Stimulated activated CD8-positive, alpha-beta memory T cell treated with anti-CD3 and anti-CD28 coated beads, Interleukin-7, amount 100 ng/mL, for 48 hours (primary cell): ENCODE results near the gene FTSJ1.
"Not testable (repeated sequence)": the region's sequence is repeated elsewhere in the genome, so short reads cannot be mapped to it uniquely, and the experiment has no call there.

ENCODE experiments used
- DNase-seq, 2 donors: peaks; one replicate each; pipeline ENCODE4 v3.0.0-alpha.2; 2020; ENCODE audit warnings: low read depth in 1 of 2; ENCODE audit errors: extremely low read depth in 1 of 2

Gene FTSJ1

GRCh38 chrX:48520976-48521352, 45.0 kb downstream of the FTSJ1 start:
- no peak for DNase-seq

GRCh38 chrX:48521353-48522243, 45.6 kb downstream of the FTSJ1 start, which contains the start of gene EBP:
EBP (plus strand) TSS chrX:48521808; CDS start chrX:48523772, 1,964 bp downstream.
- DNase-seq, result peak; percentile 81 to 93

- no peak for DNase-seq
Measured at GRCh38 chrX:48522291-48522690, 46.3 kb downstream of the FTSJ1 start.

GRCh38 chrX:48523682-48524081, 47.7 kb downstream of the FTSJ1 start:
- no peak for DNase-seq

GRCh38 chrX:48525853-48526252, 49.9 kb downstream of the FTSJ1 start:
- DNase-seq, result not testable (repeated sequence)

- DNase-seq, result no peak
Measured at GRCh38 chrX:48530736-48531135, 54.7 kb downstream of the FTSJ1 start.

GRCh38 chrX:48531358-48531959, 55.5 kb downstream of the FTSJ1 start:
- DNase-seq, result no peak

GRCh38 chrX:48532161-48532560, 56.2 kb downstream of the FTSJ1 start:
- no peak for DNase-seq

GRCh38 chrX:48533165-48533564, 57.2 kb downstream of the FTSJ1 start:
- no peak for DNase-seq
